ENCODE measurements around the gene SLC36A4.
"Not testable (repeated sequence)": the region's sequence is repeated elsewhere in the genome, so short reads cannot be mapped to it uniquely, and the experiment has no call there.

Gene SLC36A4

GRCh38 chr11:93194673-93195291 is 3.0 kb downstream of the SLC36A4 start:
- TF ChIP-seq CTCF (IDR thresholded peaks at IDR 0.05; ENCODE audit: insufficient read depth, low read depth, low read length, missing control alignments), result no peak
- no peak for DNase-seq (ENCODE audit: low read depth)
- H3K4me3 ChIP-seq (ENCODE audit: low read depth, low read length), result no peak overlapping the region

- TF ChIP-seq CTCF (IDR thresholded peaks at IDR 0.05; ENCODE audit: insufficient read depth, low read depth, low read length, missing control alignments), result no peak
- H3K4me3 ChIP-seq (ENCODE audit: low read depth, low read length), result no peak overlapping the region
- DNase-seq (ENCODE audit: low read depth), result no peak
Measured at GRCh38 chr11:93193731-93194130, 4.1 kb downstream of the SLC36A4 start.

- no peak for DNase-seq (ENCODE audit: low read depth)
- no peak overlapping the region for H3K4me3 ChIP-seq (ENCODE audit: low read depth, low read length)
- TF ChIP-seq CTCF (IDR thresholded peaks at IDR 0.05; ENCODE audit: insufficient read depth, low read depth, low read length, missing control alignments), result no peak
Measured at GRCh38 chr11:93192163-93192562, 5.6 kb downstream of the SLC36A4 start.

- TF ChIP-seq CTCF (IDR thresholded peaks at IDR 0.05; ENCODE audit: insufficient read depth, low read depth, low read length, missing control alignments), result no peak
- no peak for DNase-seq (ENCODE audit: low read depth)
- no peak overlapping the region for H3K4me3 ChIP-seq (ENCODE audit: low read depth, low read length)
Measured at GRCh38 chr11:93189462-93189861, 8.3 kb downstream of the SLC36A4 start.

- no peak for TF ChIP-seq CTCF (IDR thresholded peaks at IDR 0.05; ENCODE audit: insufficient read depth, low read depth, low read length, missing control alignments)
- DNase-seq (ENCODE audit: low read depth), result no peak
Measured at GRCh38 chr11:93188726-93189125, 9.1 kb downstream of the SLC36A4 start.

GRCh38 chr11:93187290-93187689 is 10.5 kb downstream of the SLC36A4 start:
- no peak overlapping the region for H3K4me3 ChIP-seq (ENCODE audit: low read depth, low read length)
- no peak for TF ChIP-seq CTCF (IDR thresholded peaks at IDR 0.05; ENCODE audit: insufficient read depth, low read depth, low read length, missing control alignments)

More at GRCh38 chr11:93188726-93189125, 9.1 kb downstream of the SLC36A4 start:
- H3K4me3 ChIP-seq (ENCODE audit: low read depth, low read length), result no peak overlapping the region

GRCh38 chr11:93177891-93178290 is 19.9 kb downstream of the SLC36A4 start:
- not testable (repeated sequence) for DNase-seq (ENCODE audit: low read depth); H3K4me3 ChIP-seq (ENCODE audit: low read depth, low read length)

More at GRCh38 chr11:93187290-93187689, 10.5 kb downstream of the SLC36A4 start:
- no peak for DNase-seq (ENCODE audit: low read depth)
